NCI-H1105 (cell line): ENCODE data around the gene RALGAPA2.
"Not testable (repeated sequence)": the region's sequence is repeated elsewhere in the genome, so short reads cannot be mapped to it uniquely, and the experiment has no call there.

Experiments
- DNase-seq: peaks from one replicate; lab custom pipeline; 2025; lab: John Stamatoyannopoulos, UW

Gene RALGAPA2

GRCh38 chr20:20367575-20368417 is 344.6 kb downstream of the RALGAPA2 start, which contains the start of gene INSM1:
Gene INSM1, plus strand, starts transcription at chr20:20368104. Its CDS starts 164 bp downstream, at chr20:20368268.
- DNase-seq, result peak; percentile 100

- DNase-seq, result peak; percentile 98
Measured at GRCh38 chr20:20366876-20367574, 345.4 kb downstream of the RALGAPA2 start.

GRCh38 chr20:20366551-20366875 is 345.9 kb downstream of the RALGAPA2 start:
- DNase-seq, result no peak

GRCh38 chr20:20365480-20366161 is 346.8 kb downstream of the RALGAPA2 start:
- DNase-seq, result no peak

GRCh38 chr20:20364593-20365479 is 347.6 kb downstream of the RALGAPA2 start:
- DNase-seq, result peak; percentile 79

GRCh38 chr20:20363799-20364592 is 348.4 kb downstream of the RALGAPA2 start:
- peak; percentile 98 for DNase-seq

- peak; percentile 85 for DNase-seq
Measured at GRCh38 chr20:20363434-20363798, 349.0 kb downstream of the RALGAPA2 start.

- peak; percentile 100 for DNase-seq
Measured at GRCh38 chr20:20362774-20363433, 349.5 kb downstream of the RALGAPA2 start.

- DNase-seq, result peak; percentile 82
Measured at GRCh38 chr20:20360464-20360863, 352.0 kb downstream of the RALGAPA2 start.

GRCh38 chr20:20359628-20360027 is 352.8 kb downstream of the RALGAPA2 start:
- no peak for DNase-seq

- peak; percentile 92 for DNase-seq
Measured at GRCh38 chr20:20358801-20359200, 353.6 kb downstream of the RALGAPA2 start.

GRCh38 chr20:20355503-20355902 is 356.9 kb downstream of the RALGAPA2 start:
- DNase-seq, result not testable (repeated sequence)

- no peak for DNase-seq
Measured at GRCh38 chr20:20353576-20353975, 358.9 kb downstream of the RALGAPA2 start.

GRCh38 chr20:20344476-20344875 is 368.0 kb downstream of the RALGAPA2 start:
- DNase-seq, result no peak

- DNase-seq, result no peak
Measured at GRCh38 chr20:20343932-20344331, 368.5 kb downstream of the RALGAPA2 start.
